IMR-90 (cell line): ENCODE measurements around the gene PPP5C. TPM values are rescaled to one million over a fixed set of nuclear protein-coding genes. Genes with fewer than 3 reads are reported as not detected.

Source experiments
- ATAC-seq: fragments of 200-7000 bp; cut with Tn5 transposase; 2 replicates; pipeline ENCODE4 v1.9.1; 2020; ENCODE audit warnings: low read depth, mild to moderate bottlenecking, moderate library complexity
- BruUV-seq: library from RNA; stranded (reverse); fragments of 400-500 nt; replicated peaks from 2 replicates; lab custom pipeline; 2021; lab: Mats Ljungman, UMichigan
- CTCF ChIA-PET: fragments of 300-600 bp; formaldehyde crosslinking; extraction: SDS; loops from one replicate; lab custom pipeline; 2021; ENCODE audit warnings: antibody characterized with exemption; lab: Yijun Ruan, JAX
- POLR2A ChIA-PET: fragments of 300-600 bp; sonication (Branson Sonifier 250); formaldehyde crosslinking; loops from one replicate; lab custom pipeline; 2022; ENCODE audit warnings: antibody characterized with exemption; ENCODE audit not compliant: unreplicated experiment; lab: Charles Lee
- DNase-seq: peaks from one replicate; pipeline ENCODE4 v3.0.0; 2013
- H2AFZ ChIP-seq: replicated peaks from 2 replicates; pipeline ENCODE3; 2013; ENCODE audit warnings: low read length, mild to moderate bottlenecking; ENCODE audit not compliant: poor library complexity
- H2AK5ac ChIP-seq: 2 replicates; pipeline ENCODE4 v1.6.1; 2013; ENCODE audit warnings: low read depth, low read length, inconsistent platforms
- H2AK9ac ChIP-seq: replicated peaks from 2 replicates; pipeline ENCODE3; 2013; ENCODE audit warnings: mild to moderate bottlenecking, low read depth, low read length, moderate library complexity; ENCODE audit not compliant: poor library complexity
- H2BK120ac ChIP-seq: 2 replicates; pipeline ENCODE4 v1.6.1; 2013; ENCODE audit warnings: low read depth, low read length, inconsistent platforms
- H2BK15ac ChIP-seq: 3 replicates; pipeline ENCODE4 v1.6.1; 2013; ENCODE audit warnings: low read depth, low read length, inconsistent platforms
- H2BK20ac ChIP-seq: 2 replicates; pipeline ENCODE4 v1.6.1; 2013; ENCODE audit warnings: low read depth, mild to moderate bottlenecking, inconsistent platforms, low read length, moderate library complexity
- H2BK5ac ChIP-seq: 2 replicates; pipeline ENCODE4 v1.6.1; 2013; ENCODE audit warnings: mild to moderate bottlenecking, low read depth, low read length, inconsistent platforms; ENCODE audit not compliant: poor library complexity, severe bottlenecking
- H3K14ac ChIP-seq: replicated peaks from 2 replicates; pipeline ENCODE4 v1.6.1; 2013; ENCODE audit warnings: low read depth, low read length, inconsistent platforms
- H3K18ac ChIP-seq: 2 replicates; pipeline ENCODE4 v1.6.1; 2013; ENCODE audit warnings: low read depth, low read length, control low read depth
- H3K23ac ChIP-seq: 2 replicates; pipeline ENCODE4 v1.6.1; 2013; ENCODE audit warnings: low read depth, low read length, inconsistent platforms
- H3K27ac ChIP-seq: 2 replicates; pipeline ENCODE4 v1.5.1; 2013; ENCODE audit warnings: mild to moderate bottlenecking, control low read depth, low read length; ENCODE audit not compliant: insufficient read depth
- H3K27me3 ChIP-seq: 2 replicates; pipeline ENCODE4 v1.6.1; 2013; ENCODE audit warnings: low read length; ENCODE audit not compliant: control insufficient read depth, insufficient read depth
- H3K36me3 ChIP-seq: 2 replicates; pipeline ENCODE4 v1.6.1; 2013; ENCODE audit warnings: low read length, mixed read lengths; ENCODE audit not compliant: control insufficient read depth, insufficient read depth
- H3K4ac ChIP-seq: 2 replicates; pipeline ENCODE4 v1.6.1; 2013; ENCODE audit warnings: low read depth, low read length, inconsistent platforms
- H3K4me1 ChIP-seq: 2 replicates; pipeline ENCODE4 v1.6.1; 2013; ENCODE audit warnings: low read length, mixed read lengths; ENCODE audit not compliant: control insufficient read depth, insufficient read depth
- H3K4me2 ChIP-seq: 2 replicates; pipeline ENCODE4 v1.6.1; 2013; ENCODE audit warnings: low read depth, mild to moderate bottlenecking, control low read depth, low read length, moderate library complexity
- H3K4me3 ChIP-seq: 2 replicates; pipeline ENCODE4 v1.5.1; 2013; ENCODE audit warnings: low read depth, mild to moderate bottlenecking, control low read depth, low read length, moderate library complexity; ENCODE audit not compliant: insufficient read depth
- H3K56ac ChIP-seq: 2 replicates; pipeline ENCODE4 v1.6.1; 2013; ENCODE audit warnings: low read length, inconsistent platforms; ENCODE audit not compliant: insufficient read depth; ENCODE audit errors: extremely low read depth
- H3K79me1 ChIP-seq, 2 experiments: 2 replicates each; pipeline ENCODE4 v1.6.1; 2013; ENCODE audit warnings: low read length in 2 of 2, inconsistent platforms in 1 of 2, low read depth in 1 of 2
- H3K9ac ChIP-seq: 2 replicates; pipeline ENCODE4 v1.6.1; 2013; ENCODE audit warnings: low read depth, low read length, control low read depth
- H3K9me1 ChIP-seq: 2 replicates; pipeline ENCODE4 v1.6.1; 2013; ENCODE audit warnings: low read length, inconsistent platforms; ENCODE audit not compliant: insufficient read depth
- H3K9me3 ChIP-seq: 2 replicates; pipeline ENCODE4 v1.6.1; 2013; ENCODE audit warnings: low read length; ENCODE audit not compliant: control insufficient read depth, insufficient read depth
- H4K20me1 ChIP-seq: 2 replicates; pipeline ENCODE4 v1.6.1; 2013; ENCODE audit warnings: low read length, inconsistent platforms; ENCODE audit not compliant: insufficient read depth
- H4K5ac ChIP-seq: 2 replicates; pipeline ENCODE4 v1.6.1; 2013; ENCODE audit warnings: mild to moderate bottlenecking, low read depth, low read length, control low read depth
- H4K8ac ChIP-seq, 2 experiments: 2 replicates each; pipeline ENCODE4 v1.6.1; 2013; ENCODE audit warnings: low read depth in 2 of 2, low read length in 2 of 2, control low read depth in 1 of 2, inconsistent platforms in 1 of 2
- H4K91ac ChIP-seq: 2 replicates; pipeline ENCODE4 v1.6.1; 2013; ENCODE audit warnings: low read depth, low read length, inconsistent platforms; ENCODE audit not compliant: insufficient read depth
- CHD1 ChIP-seq: IDR thresholded peaks from 2 replicates; pipeline ENCODE4 v1.6.1; 2012; ENCODE audit warnings: low read depth, low read length, improper control_type of control experiment
- FOS ChIP-seq: fragments of 150-350 bp; IDR thresholded peaks from 2 replicates; pipeline ENCODE4 v1.6.1; 2016; ENCODE audit warnings: low read depth, low read length
- MAFK ChIP-seq: IDR thresholded peaks from 2 replicates; pipeline ENCODE4 v1.6.1; 2012; ENCODE audit warnings: low read depth, low read length, improper control_type of control experiment
- RCOR1 ChIP-seq: IDR thresholded peaks from 2 replicates; pipeline ENCODE4 v1.6.1; 2012; ENCODE audit warnings: mild to moderate bottlenecking, low read length, improper control_type of control experiment; ENCODE audit not compliant: insufficient replicate concordance
- SMC3 ChIP-seq: fragments of 150-350 bp; IDR thresholded peaks from 2 replicates; pipeline ENCODE4 v1.6.1; 2016; ENCODE audit warnings: low read depth, mild to moderate bottlenecking, antibody characterized with exemption, low read length, moderate library complexity
- WGBS, 2 experiments: methylation state at CpG; one replicate each; pipeline versions ENCODE4 v1.1.5 to v1.1.7; 2013; ENCODE audit warnings: missing lambda C conversion rate in 2 of 2; ENCODE audit not compliant: insufficient read length in 1 of 2; ENCODE audit errors: extremely low coverage in 2 of 2; 5-methylcytosine and 5-hydroxymethylcytosine counted together
- dilution Hi-C: fragments of 300-500 bp; cut with HindIII; formaldehyde crosslinking; loops from one replicate; pipeline ENCODE4 v1.14.3; 2018; ENCODE audit warnings: low sequenced_read_pairs; ENCODE audit not compliant: unreplicated experiment
- in situ Hi-C: fragments of 300-500 bp; cut with MboI; formaldehyde crosslinking; loops from 3 replicates; pipeline ENCODE4 v1.14.3; 2019; ENCODE audit warnings: low sequenced_read_pairs, inconsistent platforms, mixed read lengths
- intact Hi-C: fragments of 100-400 bp; cut with micrococcal nuclease; formaldehyde crosslinking; loops from 2 replicates; pipeline ENCODE4 v1.10.0; 2022
- polyA plus RNA-seq, 3 experiments: library from polyadenylated mRNA; depleted of rRNA; stranded (reverse); fragments of >200 nt; gene quantifications; 2 replicates each; pipeline ENCODE4 v1.2.3, GENCODE V29; 2012; ENCODE audit warnings: low replicate concordance in 1 of 3
- total RNA-seq: library from RNA; depleted of rRNA; stranded (reverse); fragments of >200 nt; gene quantifications from 2 replicates; pipeline ENCODE4 v1.2.3, GENCODE V29; 2012
- TF ChIP-seq, protein P1 (sequence below): fragments of 150-350 bp; IDR thresholded peaks from 2 replicates; pipeline ENCODE4 v1.6.1; 2016; ENCODE audit warnings: low read depth, mild to moderate bottlenecking, low read length, moderate library complexity, borderline replicate concordance

PPP5C gene
- total and polyA plus RNA-seq, 2 of the 4 experiments (the other 2 are of a cell fraction), result 80.5 to 128 TPM

DNA sequence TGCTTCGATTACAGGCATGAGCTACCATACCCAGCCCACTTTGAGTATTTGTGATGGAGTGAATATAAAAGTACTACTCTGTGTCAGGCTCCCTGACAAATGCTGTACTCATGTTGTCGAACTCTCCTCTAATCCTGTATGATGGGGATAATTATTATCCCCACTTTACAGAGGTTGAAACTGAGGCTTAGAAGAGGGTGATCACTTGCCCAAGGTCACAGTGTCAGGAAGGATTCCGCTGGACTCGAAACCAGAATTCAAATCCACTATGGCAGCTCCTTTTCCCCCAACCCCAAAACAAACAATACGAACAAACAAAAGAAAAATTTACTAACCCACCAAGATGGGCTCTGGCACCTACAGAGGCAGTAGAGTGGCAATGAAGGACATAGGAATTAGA is 1.7 kb upstream of the PPP5C start:
- H3K56ac ChIP-seq, result no peak overlapping the region

More for the DNA sequence above, 1.7 kb upstream of the PPP5C start:
- Histone ChIP-seq H3K27me3 (peaks cover 14% of the 10 kb centered on the region), H3K79me1 (peaks cover 18 to 32% of the 10 kb centered on the region in 2 experiments; a peak in 3 of 4 replicates), H3K4ac (no peak overlapping the region), H3K36me3 (no peaks in the 10 kb centered on the region), H2BK5ac (no peak overlapping the region), H2AK9ac (no peak overlapping the region), H4K8ac (no peak overlapping the region), H2BK15ac (no peak overlapping the region), H2BK20ac (no peak overlapping the region), H3K9me3 (no peaks in the 10 kb centered on the region), H2AK5ac (no peak overlapping the region), H3K14ac (no peak overlapping the region), H3K9ac (no peak overlapping the region), H4K20me1 (0 out of 2 replicates have a peak, but pooled peaks cover 4% of the 10 kb centered on the region), H3K9me1 (peaks cover 10% of the 10 kb centered on the region), H3K4me2 (no peak overlapping the region), H2BK120ac (no peak overlapping the region), H3K23ac (no peak overlapping the region), H3K4me1 (no peaks in the 10 kb centered on the region; the same call in 1 of the 2 replicates), H3K4me3 (no peak overlapping the region), H3K18ac (no peak overlapping the region), H2AFZ (no peak overlapping the region), H3K27ac (no peak overlapping the region), H4K5ac (no peak overlapping the region), H4K91ac (no peak overlapping the region)
- BruUV-seq, result no TSS peak
- no CpG with 5 or more reads among the region's 5 CpGs for WGBS, 2 experiments
- DNase-seq (no peak), ATAC-seq (no peak)
- dilution Hi-C loops (no loop called here), intact Hi-C loops (loop anchor here (5.0 kb wide), 1 partner anchor 63 kb away; no protein-coding TSS in a partner anchor), in situ Hi-C loops (no loop called here)
- ChIA-PET CTCF (no interaction called here), POLR2A (no interaction called here)
- TF ChIP-seq RCOR1, result no peak
- no peak for TF ChIP-seq MAFK
- TF ChIP-seq SMC3, result no peak
- TF ChIP-seq FOS, result no peak
- no peak for TF ChIP-seq CHD1
- TF ChIP-seq, protein P1, sequence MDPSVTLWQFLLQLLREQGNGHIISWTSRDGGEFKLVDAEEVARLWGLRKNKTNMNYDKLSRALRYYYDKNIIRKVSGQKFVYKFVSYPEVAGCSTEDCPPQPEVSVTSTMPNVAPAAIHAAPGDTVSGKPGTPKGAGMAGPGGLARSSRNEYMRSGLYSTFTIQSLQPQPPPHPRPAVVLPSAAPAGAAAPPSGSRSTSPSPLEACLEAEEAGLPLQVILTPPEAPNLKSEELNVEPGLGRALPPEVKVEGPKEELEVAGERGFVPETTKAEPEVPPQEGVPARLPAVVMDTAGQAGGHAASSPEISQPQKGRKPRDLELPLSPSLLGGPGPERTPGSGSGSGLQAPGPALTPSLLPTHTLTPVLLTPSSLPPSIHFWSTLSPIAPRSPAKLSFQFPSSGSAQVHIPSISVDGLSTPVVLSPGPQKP, result no peak
